Renal pelvis (tissue), 4 donors: ENCODE measurements around the gene CDHR1. TPM values are rescaled to one million over a fixed set of nuclear protein-coding genes. Genes with fewer than 3 reads are reported as not detected.

ENCODE experiments used
- DNase-seq: peaks from one replicate; pipeline ENCODE4 v3.0.0-alpha.2; 2013
- polyA plus RNA-seq, 3 donors: library from polyadenylated mRNA; unstranded; fragments of 120-200 nt; gene quantifications; one replicate each; pipeline ENCODE4 v1.2.1, GENCODE V29; 2013; ENCODE audit not compliant: insufficient read length in 3 of 3

Gene CDHR1
- polyA plus RNA-seq, 3 donors: 0.65 to 1.3 (median 1.2) TPM

DNA sequence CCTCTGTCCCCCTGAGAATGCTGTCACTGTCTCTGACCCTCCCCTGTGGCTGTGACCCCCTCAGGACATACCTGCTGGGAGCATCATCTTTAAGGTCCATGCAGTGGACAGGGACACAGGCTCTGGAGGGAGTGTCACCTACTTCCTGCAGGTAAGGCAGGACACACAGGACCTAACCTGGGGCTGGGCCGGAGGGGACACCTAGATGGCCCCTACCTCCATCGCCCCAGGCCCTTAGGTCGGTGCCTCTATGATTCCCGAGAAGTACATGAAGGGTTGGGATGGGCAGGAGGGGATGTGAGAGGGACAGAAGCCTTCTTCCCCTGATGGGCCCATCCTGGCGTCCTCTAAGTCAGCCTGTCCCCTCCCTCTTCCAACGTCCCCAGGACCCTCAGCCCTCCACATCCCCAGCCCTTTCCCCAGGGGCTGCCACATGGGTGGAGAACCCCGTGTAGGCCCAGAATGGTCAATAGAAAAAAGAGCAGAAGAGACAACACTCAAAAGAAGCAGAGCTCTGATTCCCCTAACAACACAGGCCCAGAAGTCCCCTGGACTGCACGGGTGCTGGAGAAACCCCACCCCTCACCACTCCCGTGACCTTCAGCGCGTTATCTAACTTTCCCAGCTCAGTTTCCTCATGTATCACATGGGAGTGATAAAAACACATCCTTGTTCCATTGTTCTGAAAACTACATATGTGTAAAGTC lies 6.4 kb downstream of the CDHR1 start:
- no peak for DNase-seq

DNA sequence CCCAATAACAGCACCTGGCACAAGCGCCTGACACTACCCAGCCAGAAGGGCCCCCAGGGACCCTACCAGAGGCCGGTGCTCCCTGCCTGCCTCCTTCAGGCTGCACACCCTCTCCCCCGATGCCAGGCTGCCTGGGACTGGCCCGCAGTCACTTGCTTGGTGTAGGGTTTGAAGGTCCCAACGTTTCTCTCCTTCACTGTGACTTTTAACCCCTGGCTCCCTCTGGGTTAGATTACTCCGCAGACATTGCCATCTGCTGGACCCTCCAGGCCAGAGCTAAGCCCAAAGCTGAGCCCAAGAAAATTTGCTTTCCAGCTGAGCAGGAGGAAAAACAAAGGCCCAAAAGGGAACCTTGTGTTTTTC lies 6.9 kb downstream of the CDHR1 start:
- no peak for DNase-seq

DNA sequence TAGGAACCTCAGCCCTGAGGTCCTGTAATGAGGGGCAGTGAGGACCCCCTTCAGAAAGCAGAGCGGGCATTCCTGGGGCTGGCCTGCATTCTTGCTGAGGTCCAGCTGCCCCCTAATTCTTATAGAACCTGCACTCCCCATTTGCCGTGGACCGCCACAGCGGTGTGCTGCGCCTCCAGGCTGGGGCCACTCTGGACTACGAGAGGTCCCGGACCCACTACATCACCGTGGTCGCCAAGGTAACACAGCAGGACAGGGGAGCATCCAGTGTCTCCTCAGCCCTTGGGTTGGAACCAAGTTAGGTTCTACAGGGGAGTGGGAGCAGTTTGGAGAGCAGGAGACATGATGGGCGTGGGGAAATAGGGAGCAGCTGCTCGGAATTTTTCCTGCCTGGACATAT lies 7.3 kb downstream of the CDHR1 start:
- DNase-seq: no peak

DNA sequence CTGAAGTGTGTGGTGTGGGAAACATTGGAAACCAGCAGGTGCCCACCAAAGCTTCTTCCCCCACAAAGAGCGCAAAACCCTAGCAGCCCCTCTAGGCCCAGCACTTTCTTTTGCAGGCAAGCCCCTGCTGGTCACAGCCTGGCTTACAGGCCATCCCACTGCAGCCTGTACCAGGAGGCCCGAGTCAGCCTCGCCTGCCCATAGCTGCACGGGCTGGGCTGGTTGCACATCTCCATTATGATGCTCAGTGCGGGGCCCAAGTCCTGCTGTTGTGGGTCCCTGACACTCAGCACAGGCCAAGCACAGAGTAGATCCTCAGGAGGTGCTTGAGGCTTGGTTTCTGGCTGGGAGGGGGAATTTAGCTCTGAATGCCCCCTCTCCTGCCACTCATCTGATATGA lies 8.0 kb downstream of the CDHR1 start:
- no peak for DNase-seq

DNA sequence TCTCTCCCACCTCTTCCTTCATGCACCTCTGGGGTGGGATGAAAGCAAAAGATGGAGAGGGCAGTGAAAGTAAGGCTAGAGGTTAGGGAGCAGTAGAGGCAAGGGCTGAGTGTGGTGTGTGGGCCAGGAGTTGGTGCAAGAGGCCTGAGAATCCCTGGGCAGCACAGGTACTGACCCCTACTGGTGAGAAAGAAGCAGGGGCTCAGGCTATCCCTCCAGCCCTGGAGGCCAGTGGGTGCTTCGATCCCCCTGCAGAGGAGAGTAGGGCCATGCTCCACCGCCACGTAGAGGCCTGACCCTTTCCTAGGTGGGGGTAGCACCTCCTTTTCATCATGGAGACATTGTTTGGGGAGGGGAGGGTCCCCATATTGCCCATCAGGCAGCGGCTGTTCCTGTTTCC lies 9.8 kb downstream of the CDHR1 start:
- DNase-seq: no peak

DNA sequence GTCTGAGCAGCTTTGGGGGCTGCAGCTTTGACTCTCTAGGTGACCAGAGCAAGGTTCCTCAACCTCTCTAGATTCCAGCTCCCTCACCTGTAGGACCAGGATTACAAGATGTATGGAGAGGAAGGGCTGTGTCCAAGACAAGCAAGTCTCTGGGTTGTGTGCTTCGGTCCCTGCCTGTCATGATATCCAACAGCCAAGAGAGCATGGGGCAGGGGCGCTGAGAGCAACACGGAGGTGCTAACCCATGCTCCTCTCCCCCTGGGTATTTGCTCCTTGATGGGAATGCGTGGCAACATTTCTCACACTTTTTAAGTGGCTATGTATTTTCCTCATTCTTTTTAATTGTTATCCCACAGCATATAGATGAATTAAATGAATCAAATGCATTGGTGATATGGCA lies 10.3 kb downstream of the CDHR1 start:
- no peak for DNase-seq

DNA sequence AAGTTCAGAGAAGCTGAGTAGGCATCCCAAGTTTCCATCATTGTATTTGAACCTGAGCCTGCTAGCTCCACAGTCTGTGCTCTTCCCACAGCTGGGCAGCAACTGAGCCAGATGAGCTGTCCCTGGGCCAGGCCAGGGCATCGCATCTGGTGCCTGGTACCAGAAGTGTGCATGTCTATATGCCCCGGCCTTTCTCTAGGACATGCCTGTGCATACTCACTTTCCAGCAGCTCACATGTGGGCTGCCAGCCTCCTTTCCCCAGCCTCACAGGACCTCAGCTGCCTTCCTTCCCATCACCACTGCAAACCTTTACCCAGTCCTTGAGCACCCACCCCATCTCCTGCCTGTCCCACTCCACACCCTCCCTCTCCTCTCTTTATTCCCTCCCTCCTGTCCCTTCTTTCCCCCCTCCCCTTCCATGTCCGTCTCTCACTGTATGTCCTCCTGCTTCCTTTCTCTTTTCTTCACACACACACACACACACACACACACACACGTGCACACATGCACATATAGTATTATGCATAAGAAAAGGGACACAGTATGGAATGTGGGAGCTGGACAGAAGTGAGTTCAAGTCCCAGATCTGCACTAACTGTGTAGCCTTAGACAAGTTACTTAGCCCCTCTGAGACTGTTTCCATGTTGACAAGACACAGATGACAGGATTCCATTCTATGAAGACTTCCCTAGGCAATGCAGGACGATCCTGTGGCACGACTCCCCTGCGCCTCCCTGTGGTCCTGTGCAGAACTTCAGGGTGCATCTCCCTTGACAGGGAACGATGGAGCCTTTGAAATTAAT lies 10.9 kb downstream of the CDHR1 start:
- DNase-seq: peak; percentile 15

DNA sequence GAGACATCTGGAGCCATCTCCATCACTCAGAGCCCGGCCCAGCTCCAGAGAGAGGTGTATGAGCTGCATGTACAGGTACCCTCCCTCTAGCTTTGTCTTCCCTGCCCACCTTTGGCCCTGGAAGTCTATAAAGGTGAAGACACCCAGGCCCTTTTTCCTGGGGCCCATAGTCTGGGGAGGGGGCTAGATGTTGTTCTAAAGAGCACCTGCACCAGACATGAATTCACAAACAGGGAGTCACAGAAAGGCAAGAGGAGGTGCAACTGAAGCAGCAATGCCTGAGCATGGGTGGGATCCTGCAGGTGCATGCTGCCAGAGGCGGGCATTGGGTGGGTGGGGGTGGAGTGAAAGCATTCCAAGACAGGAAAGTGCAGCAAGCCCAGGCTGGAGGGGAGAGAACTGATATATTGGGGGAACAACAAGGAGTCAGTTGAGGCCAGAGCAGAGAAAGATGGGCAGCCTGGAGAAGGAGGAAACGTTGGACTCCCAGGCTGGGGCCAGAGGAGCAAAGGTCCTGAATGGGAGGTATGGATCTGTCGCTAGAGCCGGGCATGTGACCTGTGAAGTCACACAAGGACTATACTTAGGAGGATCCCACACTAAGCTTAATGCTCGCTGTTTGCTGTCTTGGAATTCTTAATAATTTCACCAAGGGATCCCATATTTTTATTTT lies 11.7 kb downstream of the CDHR1 start:
- no peak for DNase-seq

DNA sequence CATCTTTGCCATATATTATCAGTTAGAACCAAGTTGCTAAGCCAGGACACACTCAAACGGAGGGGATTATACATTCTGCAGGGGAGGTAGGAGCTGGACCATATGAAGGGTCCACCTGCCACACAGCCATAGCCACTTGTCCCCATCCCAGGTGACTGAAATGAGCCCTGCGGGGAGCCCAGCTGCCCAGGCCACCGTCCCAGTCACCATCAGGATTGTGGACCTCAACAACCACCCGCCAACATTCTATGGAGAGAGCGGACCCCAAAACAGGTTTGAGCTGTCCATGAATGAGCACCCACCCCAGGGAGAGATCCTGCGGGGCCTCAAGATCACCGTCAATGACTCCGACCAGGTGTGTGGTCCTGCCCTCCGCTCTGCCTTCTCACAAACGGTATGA lies 13.7 kb downstream of the CDHR1 start:
- no peak for DNase-seq

DNA sequence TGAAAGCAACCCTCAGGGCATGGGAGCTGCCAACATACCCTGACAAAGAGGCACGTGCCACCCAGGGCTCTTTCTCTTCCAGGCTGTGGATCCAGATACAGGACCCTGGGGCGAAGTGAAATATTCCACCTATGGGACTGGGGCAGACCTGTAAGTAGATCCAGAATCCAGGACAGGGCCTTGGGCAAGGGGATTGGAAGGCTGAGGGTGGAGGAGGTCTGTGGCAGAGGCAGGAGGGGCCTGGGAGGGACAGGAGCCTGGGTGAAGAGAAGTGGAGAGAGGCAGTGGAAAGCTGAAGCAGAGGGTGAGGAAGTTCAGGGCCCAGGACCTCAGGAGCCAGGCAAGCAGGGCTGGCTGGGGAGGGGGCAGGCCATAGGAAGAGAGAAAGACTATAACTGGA lies 17.2 kb downstream of the CDHR1 start:
- no peak for DNase-seq

DNA sequence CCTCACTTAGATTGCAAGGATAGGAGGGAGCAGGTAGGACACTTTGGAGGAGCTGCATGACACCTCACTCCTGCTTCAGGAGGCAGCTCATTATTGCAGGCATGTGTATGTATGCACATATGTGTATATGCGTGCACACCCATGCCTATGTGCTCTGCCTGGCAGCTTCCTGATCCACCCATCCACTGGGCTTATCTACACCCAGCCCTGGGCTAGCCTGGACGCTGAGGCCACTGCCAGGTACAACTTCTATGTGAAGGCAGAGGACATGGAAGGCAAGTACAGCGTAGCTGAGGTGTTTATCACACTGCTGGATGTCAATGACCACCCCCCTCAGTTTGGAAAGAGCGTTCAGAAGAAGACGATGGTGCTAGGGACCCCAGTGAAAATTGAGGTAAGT lies 17.7 kb downstream of the CDHR1 start:
- DNase-seq: no peak

DNA sequence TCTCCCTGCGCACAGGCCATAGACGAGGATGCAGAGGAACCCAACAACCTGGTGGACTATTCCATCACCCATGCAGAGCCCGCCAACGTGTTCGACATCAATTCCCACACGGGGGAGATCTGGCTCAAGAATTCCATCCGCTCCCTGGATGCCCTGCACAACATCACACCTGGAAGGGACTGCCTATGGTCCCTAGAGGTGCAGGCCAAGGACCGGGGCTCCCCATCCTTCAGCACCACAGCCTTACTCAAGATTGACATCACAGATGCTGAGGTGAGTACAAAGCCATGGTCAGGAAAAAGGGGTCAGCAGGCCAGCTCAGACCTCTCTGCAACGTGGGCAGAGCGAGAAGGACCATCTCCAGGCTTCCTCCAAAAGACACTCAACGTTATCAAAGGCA lies 18.7 kb downstream of the CDHR1 start:
- DNase-seq: no peak

DNA sequence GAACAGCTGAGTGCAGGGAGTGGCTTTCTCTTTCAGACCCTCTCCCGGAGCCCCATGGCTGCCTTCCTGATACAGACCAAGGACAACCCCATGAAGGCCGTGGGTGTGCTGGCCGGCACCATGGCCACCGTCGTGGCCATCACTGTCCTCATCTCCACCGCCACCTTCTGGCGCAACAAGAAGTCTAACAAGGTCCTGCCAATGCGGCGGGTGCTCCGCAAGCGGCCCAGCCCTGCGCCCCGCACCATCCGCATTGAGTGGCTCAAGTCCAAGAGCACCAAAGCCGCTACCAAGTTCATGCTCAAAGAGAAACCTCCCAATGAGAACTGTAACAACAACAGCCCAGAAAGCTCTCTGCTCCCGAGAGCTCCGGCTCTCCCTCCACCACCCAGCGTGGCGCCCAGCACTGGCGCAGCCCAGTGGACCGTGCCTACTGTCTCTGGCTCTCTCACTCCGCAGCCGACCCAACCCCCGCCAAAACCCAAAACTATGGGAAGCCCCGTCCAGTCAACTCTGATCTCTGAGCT lies 19.8 kb downstream of the CDHR1 start:
- DNase-seq: no peak

DNA sequence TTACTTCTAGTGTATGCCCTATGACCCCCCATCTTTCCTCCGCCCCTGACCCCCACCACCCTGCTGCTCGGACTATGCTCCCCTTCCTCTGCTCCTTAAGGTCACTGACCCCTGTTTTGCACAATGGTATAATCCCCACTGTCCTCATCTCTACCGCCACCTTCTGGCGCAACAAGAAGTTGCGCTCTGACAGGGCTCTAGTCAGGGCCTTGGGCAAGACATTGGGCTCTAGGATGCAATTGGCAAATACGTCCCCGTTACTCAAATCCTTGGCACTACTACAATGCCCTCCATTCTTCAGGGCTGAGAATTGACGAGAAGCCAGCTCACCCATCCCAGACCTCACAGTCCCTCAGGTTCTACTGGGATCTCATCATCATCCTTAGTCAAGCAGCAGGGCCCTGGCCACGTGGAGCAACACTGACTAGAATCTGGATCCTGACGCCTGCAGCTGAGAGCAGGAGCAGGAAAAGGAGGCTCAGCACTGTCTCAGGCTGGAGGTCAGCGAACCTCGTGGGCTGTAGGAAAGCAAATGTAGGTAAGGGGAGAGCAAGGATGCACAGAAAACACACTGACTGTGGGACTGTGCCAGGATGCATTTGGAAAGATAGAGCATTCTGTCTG lies 20.4 kb downstream of the CDHR1 start:
- DNase-seq: no peak

DNA sequence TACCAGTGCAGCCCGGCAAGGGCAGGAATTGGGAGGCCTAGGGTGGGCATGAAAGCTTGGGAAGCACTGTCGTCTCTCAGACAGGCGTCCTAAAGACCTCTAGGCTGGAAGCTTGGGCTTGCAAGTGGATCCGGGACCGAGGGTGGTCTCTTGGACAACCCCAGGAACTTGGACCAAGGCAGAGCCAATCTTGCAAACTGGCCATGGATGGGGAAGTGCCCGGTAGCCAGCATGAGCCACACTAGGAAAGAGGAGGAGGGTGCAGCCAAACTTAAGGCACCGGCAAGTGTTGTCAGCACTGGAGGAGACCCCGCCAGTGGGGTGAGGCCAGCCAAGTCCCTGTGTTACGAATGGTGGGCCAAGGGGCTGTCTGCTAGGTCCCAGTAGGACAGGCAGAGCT lies 22.5 kb downstream of the CDHR1 start:
- no peak for DNase-seq

DNA sequence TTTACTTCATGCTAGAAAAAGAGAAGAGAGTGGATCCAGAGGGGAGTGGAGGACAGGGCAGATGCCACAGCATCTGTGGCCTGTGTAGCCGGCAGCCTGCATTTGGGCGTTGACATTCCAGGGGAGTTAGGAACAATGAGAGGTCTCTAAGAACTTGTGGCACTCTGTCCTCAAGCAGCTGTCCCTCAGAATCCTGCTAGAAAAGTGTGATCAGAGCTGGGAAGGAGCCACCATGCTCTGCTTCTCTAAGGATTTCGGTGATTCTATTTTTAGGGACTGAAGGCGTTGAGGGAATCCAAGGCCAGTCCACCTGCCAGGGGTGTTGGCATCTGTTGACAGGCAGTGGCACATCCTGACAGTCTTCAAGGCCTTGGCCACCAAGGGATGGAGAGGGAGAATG lies 23.4 kb downstream of the CDHR1 start:
- DNase-seq: no peak

DNA sequence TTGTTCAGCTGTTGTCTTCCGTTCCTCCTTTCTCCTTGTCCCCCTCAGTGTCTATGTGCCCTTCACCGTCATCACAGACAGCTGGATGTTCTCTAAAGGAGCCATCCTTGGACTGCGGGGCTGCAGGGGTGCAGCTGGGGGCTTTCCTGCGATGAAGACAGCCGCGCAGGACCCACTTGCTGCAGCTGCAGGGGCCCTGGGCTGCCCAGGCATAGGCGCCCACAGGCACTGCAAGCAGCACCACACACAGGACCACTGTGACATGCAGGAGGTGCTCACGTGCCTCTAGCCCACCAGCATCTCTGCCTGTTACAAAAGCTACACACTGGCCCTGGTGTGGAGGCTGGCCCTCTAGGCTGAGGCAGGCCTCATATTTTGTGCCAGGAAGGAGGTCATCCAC lies 27.6 kb downstream of the CDHR1 start:
- DNase-seq: no peak

DNA sequence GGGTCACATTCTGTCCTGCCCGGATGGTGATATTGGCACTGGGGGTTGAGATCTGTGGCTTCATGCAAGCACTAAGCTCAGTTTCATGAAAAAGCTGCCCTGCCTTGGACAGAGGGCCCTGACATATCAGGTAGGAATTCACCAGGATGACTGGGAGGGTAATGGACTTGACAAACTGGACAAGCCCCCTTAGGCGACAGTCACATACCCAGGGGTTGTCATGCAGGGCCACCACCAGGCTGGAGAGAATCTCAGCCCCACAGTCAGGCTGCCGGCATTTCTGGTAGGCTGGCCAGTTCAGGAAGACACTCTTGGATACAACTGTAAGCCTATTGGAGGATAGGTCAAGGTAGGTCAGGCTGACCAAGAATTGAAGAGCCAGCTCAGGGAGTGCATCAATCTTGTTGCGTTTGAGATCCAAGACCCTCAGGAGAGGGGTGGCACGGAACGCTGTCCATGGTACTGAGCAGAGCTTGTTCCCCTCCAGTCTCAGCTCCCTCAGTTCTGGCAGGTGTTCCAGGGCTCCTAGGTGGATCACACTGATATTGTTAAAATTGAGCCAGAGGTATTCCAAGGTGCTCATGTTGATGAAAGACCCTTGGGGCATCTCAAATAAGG lies 30.2 kb downstream of the CDHR1 start:
- DNase-seq: peak; percentile 33

DNA sequence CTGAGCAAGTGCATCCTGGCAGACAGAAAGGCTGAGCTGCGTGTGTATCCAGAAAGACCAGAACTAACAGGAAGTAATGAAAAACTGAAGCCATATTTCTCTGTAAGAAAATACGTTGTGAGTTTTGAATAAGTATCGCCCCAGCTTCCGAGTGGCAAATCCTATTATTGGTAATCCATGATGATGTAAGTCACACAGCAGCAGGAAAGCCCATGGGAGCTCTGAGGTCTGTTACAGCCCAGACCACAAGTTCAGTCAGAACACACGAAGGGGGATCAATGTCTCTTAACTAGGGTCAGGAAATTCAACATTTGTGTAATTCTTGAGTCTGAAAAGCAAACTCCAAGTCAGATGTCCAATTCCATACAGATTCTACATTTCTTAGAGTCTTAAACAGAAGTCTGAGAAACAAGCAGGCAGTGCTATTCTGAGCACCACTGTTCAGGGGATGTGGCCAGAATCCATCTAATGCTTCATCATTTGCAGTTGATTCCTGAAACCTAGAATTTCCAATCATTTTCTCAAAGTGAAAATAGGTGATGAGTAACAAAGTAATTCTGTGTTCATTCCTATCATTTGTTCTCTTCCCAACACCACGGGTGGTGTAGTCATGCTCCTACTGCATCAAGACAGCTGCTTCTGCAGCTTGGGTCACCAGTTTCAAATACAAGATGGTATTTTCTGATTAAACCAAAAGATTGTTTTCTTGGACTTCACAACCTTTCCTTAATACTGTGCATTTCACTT lies 31.3 kb downstream of the CDHR1 start, which contains the start of gene LRIT2:
LRIT2 (minus strand) TSS at position 118 of the 747 bp plus-strand sequence; CDS start at position 94, 24 bp downstream.
- DNase-seq: no peak

DNA sequence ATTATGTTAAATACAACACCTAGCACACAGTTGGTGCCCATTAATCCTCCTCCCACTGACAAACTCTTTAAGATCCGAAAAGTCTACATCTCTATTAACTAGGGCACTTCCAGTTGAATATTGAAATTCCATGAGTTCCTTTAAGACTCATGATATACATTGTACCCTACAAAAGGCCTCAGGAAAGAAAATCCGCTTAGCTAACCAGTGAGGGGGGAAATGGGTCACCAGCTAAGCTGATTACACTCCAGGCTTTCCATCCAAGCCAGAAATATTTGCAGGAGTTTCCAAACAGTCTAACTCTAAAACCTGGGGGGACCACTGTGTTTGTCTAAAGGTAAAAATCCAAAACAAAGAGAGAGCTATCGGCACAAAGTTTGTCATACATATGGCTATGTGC lies 32.3 kb downstream of the CDHR1 start:
- no peak for DNase-seq

DNA sequence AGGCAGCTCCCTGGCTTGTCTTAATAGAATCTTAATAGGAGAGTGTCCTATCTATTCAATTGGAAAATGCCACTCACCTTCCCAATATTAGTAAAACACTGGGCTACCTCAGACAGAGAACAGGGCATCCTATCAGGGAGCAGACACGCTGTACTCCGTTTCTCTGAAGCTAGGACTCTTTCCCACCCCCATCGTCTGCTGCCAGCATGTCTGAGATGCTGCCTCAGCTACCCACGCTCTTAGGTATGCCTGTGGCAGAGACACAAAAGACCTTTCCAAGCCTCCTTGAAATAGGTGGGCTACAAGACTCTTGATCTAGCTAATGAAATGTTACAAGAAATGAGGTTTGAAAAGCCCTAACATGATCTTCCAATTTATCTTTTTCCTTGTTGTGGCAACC lies 33.5 kb downstream of the CDHR1 start:
- no peak for DNase-seq
